ENCODE measurements around the gene RPL5.

Gene RPL5

DNA sequence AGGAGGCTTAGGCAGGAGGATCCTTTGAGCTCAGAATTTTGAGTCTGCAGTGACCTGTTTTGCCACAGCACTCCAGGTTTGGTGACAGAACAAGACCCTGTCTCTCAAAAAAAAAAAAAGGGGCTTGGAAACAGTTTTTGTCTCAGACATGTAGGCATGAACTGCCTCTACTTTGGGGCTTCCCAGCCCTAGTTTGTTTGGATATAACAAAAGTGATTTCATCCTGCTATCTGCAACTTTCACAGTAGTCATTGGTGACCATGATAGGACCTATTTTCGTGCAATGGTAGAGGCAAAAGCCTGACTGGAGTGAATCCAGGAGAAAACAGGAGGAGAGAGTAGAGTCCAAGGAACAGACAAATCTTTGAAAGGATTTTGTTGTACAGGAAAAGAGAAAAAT, 26.6 kb upstream of the RPL5 start:
- peak overlapping the region; percentile 57; the same call in 1 of the 2 replicates for H3K27ac ChIP-seq
- TF ChIP-seq, protein P1, sequence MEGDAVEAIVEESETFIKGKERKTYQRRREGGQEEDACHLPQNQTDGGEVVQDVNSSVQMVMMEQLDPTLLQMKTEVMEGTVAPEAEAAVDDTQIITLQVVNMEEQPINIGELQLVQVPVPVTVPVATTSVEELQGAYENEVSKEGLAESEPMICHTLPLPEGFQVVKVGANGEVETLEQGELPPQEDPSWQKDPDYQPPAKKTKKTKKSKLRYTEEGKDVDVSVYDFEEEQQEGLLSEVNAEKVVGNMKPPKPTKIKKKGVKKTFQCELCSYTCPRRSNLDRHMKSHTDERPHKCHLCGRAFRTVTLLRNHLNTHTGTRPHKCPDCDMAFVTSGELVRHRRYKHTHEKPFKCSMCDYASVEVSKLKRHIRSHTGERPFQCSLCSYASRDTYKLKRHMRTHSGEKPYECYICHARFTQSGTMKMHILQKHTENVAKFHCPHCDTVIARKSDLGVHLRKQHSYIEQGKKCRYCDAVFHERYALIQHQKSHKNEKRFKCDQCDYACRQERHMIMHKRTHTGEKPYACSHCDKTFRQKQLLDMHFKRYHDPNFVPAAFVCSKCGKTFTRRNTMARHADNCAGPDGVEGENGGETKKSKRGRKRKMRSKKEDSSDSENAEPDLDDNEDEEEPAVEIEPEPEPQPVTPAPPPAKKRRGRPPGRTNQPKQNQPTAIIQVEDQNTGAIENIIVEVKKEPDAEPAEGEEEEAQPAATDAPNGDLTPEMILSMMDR (conservative IDR thresholded peaks at IDR 0.05) = no peak
- TF ChIP-seq ZFX (IDR thresholded peaks at IDR 0.05) = no peak

DNA sequence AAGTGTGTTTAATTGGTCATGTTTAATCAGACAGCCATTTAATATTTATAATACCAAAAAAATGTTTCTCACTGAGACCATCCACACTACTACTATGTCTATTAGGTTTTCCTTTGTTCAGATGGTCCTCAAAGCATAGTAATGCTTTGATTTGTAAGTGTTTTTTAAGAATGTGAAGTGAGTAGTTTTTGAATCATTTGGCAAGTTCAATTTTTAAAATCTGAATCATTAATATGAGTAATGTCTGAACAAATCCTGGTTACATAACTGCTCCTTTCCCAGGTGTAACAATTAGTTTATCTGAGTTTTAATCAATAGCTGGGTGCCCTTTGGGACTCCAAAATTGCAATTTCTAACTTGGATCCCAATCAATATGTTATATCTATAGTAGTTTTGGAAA, 23.5 kb upstream of the RPL5 start:
- H3K27ac ChIP-seq = no peak overlapping the region

DNA sequence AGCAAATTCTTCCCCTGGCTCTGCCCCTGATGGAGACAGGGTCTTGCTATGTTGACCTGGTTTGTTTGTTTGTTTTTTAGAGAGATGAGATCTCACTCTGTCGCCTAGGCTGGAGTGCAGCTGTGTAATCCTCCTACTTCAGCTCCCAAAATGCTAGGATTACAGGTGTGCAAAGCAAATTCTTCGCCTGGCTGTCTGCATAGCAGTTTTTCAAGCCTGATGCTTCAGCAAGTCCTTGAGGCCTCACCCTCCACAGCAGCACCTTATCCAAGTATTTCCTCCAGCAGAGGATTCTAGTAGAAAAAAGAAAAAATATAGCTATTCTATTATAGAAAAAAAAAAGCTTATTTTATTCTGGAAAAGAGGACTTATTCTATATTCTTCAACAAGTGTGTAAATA, 15.1 kb upstream of the RPL5 start:
- H3K27ac ChIP-seq = peak overlapping the region; percentile 69; the same call in 1 of the 2 replicates
- no peak for TF ChIP-seq ZFX (IDR thresholded peaks at IDR 0.05)
- TF ChIP-seq, protein P1 (conservative IDR thresholded peaks at IDR 0.05) = no peak

More for the DNA sequence above, 23.5 kb upstream of the RPL5 start:
- TF ChIP-seq, protein P1 (conservative IDR thresholded peaks at IDR 0.05) = no peak
- no peak for TF ChIP-seq ZFX (IDR thresholded peaks at IDR 0.05)

DNA sequence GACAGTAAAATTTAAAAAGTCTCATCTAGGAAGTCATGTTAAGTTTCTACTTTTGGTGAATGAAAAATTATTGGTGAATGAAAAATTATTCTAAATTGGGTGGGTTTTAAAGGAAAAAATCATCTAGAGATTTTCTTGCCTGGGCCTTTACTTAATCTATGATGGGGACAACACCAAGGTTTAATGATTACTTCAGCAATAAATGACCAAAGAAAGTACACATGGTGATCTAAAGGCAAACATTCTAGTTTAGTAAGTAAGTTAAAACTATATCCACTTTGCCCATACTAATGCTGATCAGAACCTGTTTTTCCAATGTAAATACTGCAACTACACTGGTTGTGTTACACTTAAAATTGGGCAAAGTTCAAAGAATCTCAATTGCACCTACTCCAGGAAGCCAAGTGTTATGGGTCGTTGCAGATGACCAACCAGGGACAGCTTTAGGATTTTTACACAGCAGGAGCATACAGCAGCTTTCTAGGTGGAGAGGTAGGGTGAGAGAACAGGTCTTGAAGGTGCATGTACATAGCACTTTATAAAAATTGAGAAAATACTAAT, 14.6 kb upstream of the RPL5 start:
- TF ChIP-seq, protein P1 (conservative IDR thresholded peaks at IDR 0.05) = no peak
- TF ChIP-seq ZFX (IDR thresholded peaks at IDR 0.05) = no peak
- peak overlapping the region; percentile 69; the same call in 1 of the 2 replicates for H3K27ac ChIP-seq

DNA sequence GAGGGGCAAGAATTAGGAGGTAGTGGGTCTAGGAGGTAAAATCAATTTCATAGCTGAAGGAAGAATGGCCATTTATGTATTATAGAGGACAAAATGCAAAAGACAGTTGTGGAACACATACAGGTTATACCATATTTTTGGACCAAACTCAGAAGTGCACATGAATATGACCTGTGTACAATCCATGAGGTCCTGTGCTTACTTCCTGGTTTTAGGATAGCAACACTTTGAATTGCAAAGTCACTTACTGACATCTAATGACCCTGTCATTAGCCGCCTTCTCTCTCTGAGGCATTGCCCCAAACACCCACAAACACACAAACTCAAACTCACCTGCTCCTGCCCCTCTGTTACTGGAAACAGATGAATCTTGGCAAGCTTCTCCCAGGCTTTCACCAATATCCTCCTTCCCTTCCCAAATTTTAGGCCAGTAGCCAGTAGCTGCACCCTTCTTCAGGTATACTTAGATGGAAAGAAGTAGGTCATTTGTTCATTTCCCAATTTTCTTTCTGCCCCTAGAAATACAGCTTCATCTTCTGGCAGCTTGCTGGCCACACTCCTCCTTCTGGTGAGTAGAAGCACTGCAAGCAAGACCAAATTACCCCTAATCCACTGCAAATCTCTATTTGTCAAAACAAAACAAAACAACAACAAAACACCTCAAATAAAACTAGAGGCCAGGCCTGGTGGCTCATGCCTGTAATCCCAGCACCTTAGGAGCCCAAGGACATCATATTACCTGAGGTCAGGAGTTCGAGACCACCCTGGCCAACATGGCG, 13.7 kb upstream of the RPL5 start:
- peak overlapping the region; percentile 49; the same call in 1 of the 2 replicates for H3K27ac ChIP-seq
- no peak for TF ChIP-seq ZFX (IDR thresholded peaks at IDR 0.05)
- TF ChIP-seq, protein P1 (conservative IDR thresholded peaks at IDR 0.05) = peak; percentile 80

DNA sequence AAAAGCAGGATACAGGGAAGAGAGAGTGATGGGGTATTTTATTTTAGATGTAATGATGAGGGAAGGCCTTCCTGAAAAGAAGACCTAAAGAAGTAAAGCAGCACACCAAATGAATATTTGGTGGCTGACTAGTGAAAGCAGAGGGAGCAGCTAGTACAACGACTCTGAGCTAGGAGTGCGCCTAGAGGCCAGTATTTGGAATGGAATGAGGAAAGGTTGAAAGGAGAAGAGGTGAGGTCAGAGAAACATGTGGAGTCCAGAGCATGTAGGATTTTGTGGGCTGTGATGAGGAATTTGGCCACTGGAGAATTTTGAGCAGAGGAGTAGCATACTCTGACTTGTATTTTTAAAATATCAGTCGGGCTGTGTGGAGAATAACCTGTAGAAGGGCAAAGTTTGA, 11.8 kb upstream of the RPL5 start:
- TF ChIP-seq, protein P1 (conservative IDR thresholded peaks at IDR 0.05) = no peak
- TF ChIP-seq ZFX (IDR thresholded peaks at IDR 0.05) = no peak
- H3K27ac ChIP-seq = no peak overlapping the region

DNA sequence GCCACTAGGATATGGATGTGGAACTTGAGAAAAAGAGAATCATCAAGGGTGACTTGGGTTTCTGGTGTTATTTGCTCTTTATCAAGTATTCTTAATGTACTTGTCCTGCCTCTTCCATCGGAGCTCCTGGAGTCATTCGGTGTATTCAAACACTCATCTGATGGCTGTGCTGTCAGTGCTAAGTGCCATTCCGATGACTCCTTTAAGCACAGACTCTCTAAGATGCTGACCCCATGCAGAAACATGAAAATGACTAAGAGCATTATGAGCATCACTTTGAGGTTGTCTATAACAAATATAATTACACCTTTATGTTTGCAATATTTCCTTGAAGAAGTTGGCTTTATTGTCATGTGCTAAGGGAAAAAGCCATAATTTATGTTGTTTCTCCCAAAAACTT, 11.3 kb upstream of the RPL5 start:
- no peak overlapping the region for H3K27ac ChIP-seq
- no peak for TF ChIP-seq ZFX (IDR thresholded peaks at IDR 0.05)
- TF ChIP-seq, protein P1 (conservative IDR thresholded peaks at IDR 0.05) = no peak

All from C4-2B (cell line).